Activated T-helper 1 cell treated with Interleukin-2 at 50 U/mL for 16 hours (primary cell): ENCODE results near the gene PRKAG1.

Experiments
- DNase-seq: peaks from one replicate; pipeline ENCODE4 v3.0.0-alpha.2; 2020; ENCODE audit warnings: low read depth

The PRKAG1 gene

GRCh38 chr12:49031573-49032161, 13.1 kb upstream of the PRKAG1 start:
- DNase-seq = no peak

GRCh38 chr12:49030714-49031572, 12.4 kb upstream of the PRKAG1 start:
- DNase-seq = no peak

- no peak for DNase-seq
Observed at GRCh38 chr12:49030119-49030518, 11.5 kb upstream of the PRKAG1 start.

GRCh38 chr12:49028666-49029275, 10.2 kb upstream of the PRKAG1 start:
- DNase-seq = no peak

GRCh38 chr12:49027846-49028555, 9.4 kb upstream of the PRKAG1 start:
- no peak for DNase-seq

GRCh38 chr12:49026678-49027480, 8.3 kb upstream of the PRKAG1 start:
- DNase-seq = no peak

GRCh38 chr12:49026101-49026500, 7.5 kb upstream of the PRKAG1 start:
- DNase-seq = no peak

- no peak for DNase-seq
Observed at GRCh38 chr12:49025463-49025862, 6.9 kb upstream of the PRKAG1 start.

GRCh38 chr12:49024543-49024942, 6.0 kb upstream of the PRKAG1 start:
- DNase-seq = no peak

- DNase-seq = no peak
Observed at GRCh38 chr12:49023812-49024211, 5.2 kb upstream of the PRKAG1 start.

GRCh38 chr12:49022558-49023178, 4.1 kb upstream of the PRKAG1 start:
- DNase-seq = no peak

- DNase-seq = no peak
Observed at GRCh38 chr12:49021292-49021915, 2.8 kb upstream of the PRKAG1 start.

GRCh38 chr12:49020441-49020840, 1.9 kb upstream of the PRKAG1 start:
- no peak for DNase-seq

- DNase-seq = no peak
Observed at GRCh38 chr12:49019443-49020324, 1.1 kb upstream of the PRKAG1 start.

- no peak for DNase-seq
Observed at GRCh38 chr12:49019120-49019430, 499 bp upstream of the PRKAG1 start.

- no peak for DNase-seq
Observed at GRCh38 chr12:49017891-49018260, 700 bp downstream of the PRKAG1 start.

- no peak for DNase-seq
Observed at GRCh38 chr12:49015196-49015595, 3.4 kb downstream of the PRKAG1 start.

GRCh38 chr12:49014547-49014946, 4.0 kb downstream of the PRKAG1 start:
- no peak for DNase-seq

- DNase-seq = no peak
Observed at GRCh38 chr12:49013428-49013827, 5.1 kb downstream of the PRKAG1 start.

GRCh38 chr12:49012739-49013138, 5.8 kb downstream of the PRKAG1 start:
- no peak for DNase-seq
